ENCODE results near the gene GLIPR2.
"Not testable (repeated sequence)": the region's sequence is repeated elsewhere in the genome, so short reads cannot be mapped to it uniquely, and the experiment has no call there.

GLIPR2 gene

DNA sequence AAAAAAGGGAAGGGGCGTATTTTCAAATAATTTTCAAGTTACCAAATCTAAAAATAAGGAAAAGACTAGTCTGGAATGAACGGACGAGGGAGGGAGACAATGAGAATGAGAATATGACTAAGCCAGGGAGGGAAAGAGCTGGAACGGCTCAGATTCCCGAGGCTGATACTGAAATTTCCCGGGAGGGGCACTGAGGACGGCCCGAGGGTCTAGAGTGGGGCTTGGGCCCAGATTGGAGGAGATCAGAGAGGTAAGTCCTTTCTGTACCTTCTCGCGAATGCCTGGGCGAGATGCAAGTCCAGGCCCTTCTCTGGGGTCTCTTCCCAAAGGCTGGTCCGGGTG, 29.3 kb downstream of the GLIPR2 start:
- no peak for DNase-seq

DNA sequence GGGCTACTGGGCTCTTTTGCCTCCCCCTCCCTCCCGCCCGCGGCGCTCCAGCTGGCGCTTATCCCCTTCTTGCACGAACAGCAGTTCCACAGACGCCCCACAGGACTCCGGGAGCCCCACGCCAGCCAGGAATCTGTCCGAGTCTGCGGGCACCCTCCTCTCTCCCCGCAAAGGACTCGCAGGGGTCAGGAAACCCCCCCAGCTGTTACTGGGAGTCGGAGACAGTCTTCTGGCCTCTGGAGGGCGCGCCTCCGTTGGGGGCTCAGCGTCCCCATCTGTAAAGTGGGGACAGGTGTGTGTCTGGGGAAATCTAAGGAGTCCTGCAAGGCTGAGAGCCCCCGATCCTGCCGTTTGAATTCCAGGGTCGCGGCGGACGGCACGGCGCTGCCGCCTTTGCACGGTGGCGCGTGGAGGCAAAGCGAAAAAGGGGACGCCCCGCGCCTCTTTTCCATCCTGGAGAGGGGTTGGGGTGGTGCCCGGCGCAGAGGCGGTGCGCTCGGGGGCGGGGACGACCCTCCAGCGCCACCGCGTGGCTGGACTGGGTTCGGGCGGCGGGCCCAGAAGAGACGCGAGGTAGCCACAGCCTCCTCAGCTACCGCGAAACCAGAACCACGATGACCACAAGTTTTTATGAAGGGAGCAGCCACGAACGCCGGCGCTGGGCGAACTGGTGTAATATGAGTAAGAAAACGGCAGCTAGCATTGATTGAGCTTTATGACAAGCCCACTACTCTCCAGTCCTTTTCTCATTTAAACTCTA, 29.8 kb downstream of the GLIPR2 start:
- DNase-seq = peak; percentile 65

DNA sequence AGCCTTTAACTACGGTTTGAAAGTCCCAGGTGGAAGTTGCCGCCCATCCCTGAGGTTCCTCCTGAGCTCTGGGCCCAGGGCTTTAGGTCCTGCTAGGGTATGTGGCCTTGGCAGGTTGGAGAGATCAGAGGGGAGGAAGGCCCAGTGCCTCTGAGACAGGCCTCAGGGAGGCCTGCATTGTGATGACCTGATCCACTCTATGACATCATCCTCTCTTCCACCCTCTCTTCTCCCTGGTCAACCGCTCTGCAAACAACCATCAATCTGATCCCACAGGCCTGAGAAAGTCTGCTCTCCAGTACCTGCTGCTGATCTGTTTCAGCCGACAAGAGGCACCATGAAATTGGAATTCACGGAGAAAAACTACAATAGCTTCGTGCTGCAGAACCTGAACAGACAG, 32.6 kb downstream of the GLIPR2 start, which contains the start of gene CCIN:
TSS of gene CCIN (plus strand) at position 223 of the 400 bp plus-strand sequence. CDS start at position 338, 115 bp downstream.
- no peak for DNase-seq

DNA sequence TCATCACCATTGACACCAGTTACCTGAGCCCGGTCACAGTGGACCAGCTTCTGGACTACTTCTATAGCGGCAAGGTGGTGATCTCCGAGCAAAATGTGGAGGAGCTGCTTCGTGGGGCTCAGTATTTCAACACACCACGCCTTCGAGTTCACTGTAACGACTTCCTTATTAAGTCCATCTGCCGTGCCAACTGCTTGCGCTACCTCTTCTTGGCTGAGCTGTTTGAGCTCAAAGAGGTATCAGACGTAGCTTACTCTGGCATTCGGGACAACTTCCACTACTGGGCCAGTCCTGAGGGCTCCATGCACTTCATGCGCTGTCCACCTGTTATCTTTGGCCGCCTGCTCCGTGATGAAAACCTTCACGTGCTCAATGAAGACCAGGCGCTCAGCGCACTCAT, 33.2 kb downstream of the GLIPR2 start:
- no peak for DNase-seq

DNA sequence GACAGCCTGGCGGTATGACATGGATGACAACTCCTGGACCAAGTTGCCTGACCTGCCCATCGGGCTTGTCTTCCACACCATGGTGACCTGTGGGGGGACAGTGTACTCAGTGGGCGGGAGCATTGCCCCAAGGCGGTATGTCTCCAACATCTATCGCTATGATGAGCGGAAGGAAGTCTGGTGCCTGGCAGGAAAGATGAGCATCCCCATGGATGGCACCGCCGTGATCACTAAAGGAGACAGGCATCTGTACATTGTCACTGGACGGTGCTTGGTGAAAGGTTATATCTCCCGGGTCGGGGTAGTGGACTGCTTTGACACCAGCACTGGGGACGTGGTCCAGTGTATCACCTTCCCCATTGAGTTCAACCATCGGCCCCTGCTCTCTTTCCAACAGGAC, 34.0 kb downstream of the GLIPR2 start:
- DNase-seq = no peak

DNA sequence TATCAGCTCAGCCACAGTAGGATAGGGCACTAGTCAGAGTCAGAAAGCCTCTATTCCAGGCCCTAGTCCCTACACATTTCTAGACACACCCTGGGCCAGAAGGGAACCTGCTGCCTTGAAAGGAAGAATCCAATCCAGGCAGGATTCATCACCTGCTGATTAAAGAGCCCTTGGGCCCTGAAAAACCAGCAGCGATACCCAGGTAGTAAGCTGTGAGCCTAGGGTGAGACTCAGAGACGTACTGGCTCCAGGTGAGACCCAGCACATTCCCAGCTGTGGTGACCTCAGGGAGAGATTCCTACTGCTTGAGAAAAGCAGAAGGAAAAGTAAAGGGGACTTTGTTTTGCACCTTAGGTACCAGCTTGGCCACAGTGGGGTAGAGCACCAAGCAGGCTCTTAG, 37.3 kb downstream of the GLIPR2 start:
- DNase-seq = no peak

DNA sequence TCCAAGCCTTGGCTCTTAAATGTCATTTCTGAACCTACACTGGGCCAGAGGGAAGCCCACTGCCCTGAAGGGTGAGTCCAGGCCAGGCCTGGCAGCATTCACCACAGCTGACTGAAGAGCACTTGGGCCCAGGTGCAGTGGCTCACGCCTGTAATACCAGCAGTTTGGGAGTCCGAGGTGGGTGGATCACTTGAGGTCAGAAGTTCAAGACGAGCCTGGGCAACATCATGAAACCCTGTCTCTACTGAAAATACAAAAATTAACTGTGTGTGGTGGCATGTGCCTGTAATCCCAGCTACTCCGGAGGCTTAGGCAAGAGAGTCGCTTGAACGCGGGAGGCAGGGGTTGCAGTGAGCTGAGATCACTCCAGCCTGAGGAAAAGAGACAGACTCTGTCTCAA, 37.7 kb downstream of the GLIPR2 start:
- no peak for DNase-seq

DNA sequence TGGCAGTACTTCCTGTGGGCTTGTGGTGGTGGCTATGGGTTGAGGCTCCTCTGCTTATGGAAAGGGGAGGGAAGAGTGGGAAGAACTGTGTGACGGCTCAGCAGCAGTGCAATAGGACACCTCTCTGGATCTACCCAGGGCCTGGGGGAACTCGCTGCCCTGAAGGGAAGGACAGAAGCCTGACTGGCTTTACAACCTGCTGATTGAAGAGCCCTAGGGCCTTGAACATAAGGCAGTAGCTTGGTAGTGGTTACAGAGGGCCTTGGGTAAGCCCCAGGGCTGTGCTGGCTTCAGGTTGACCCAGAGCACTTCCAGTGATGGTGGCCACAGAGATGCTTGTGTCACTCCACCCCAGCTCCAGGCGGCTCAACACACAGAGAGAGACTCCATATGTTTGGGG, 38.2 kb downstream of the GLIPR2 start:
- no peak for DNase-seq

DNA sequence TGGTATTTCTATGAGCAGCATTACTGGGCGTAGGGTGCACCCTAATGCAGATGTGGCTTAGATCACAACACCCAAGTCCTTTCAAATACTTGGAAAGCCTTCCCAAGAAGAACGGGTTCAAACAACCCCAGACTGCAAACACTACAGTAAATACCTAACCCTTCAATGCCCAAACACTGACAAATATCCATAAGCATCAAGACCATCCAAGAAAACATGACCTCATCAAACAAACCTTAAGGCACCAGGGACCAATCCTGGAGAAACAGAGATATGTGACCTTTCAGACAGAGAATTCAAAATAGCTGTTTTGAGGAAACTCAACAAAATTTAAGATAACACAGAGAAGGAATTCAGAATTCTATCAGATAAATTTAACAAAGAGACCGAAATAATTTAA, 38.7 kb downstream of the GLIPR2 start:
- DNase-seq = not testable (repeated sequence)

DNA sequence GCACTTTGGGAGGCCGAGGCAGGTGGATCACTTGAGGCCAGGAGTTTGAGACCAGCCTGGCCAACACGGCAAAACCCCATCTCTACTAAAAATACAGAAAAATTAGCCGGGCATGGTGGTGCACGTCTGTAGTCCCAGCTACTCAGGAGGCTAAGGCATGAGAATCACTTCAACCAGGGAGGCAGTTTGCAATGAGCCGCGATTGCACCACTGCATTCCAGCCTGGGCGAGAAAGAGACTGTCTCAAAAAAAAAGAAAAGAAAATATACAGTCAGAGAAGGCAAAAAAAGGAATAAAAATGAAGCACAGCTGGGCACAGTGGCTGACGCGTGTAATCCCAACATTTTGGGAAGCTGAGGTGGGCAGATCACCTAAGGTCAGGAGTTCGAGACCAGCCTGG, 40.0 kb downstream of the GLIPR2 start:
- DNase-seq = not testable (repeated sequence)

DNA sequence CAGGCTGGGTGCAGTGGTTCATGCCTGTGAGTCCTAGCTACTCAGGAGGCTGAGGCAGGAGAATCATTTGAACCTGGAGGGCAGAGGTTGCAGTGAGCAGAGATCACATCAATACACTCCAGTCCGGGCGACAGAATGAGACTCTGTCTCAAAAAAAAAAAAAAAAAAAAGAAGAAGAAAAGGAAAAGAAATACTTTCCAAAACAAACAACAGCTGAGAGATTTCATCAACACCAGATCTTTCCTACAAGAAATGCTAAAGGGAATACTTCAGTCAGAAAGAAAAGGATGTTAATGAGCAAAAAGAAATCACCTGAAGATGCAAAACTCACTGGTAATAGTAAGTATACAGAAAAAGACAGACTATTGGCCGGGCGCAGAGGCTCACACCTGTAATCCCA, 41.0 kb downstream of the GLIPR2 start:
- DNase-seq = no peak

DNA sequence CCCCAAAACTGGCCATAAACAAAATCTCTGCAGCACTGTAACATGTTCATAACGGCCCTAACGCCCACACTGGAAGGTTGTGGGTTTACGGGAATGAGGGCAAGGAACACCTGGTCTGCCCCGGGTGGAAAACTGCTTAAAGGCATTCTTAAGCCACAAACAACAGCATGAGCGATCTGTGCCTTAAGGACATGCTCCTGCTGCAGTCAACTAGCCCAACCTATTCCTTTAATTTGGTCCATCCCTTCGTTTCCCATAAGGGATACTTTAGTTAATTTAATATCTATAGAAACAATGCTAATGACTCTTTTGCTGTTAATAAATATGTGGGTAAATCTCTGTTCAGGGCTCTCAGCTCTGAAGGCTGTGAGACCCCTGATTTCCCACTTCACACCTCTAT, 43.7 kb downstream of the GLIPR2 start:
- not testable (repeated sequence) for DNase-seq

DNA sequence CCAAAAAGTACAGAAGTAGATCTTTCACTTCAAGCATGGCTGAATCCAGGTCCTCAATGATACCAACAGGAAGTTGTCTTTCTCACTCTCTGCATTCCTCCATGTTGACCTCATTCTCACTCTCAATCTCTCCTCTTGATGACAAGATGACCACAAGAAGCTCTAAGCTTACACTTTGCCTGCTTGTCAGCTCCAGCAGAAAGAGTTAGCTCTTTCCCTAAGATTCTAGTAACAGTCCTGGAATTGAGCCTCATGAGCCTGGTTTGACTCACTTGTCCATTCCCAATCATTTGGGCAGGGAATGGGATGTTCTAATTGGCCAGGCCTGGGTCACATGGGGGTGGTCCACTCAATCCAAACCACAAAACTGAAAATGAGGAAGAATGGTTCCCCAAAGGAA, 50.9 kb downstream of the GLIPR2 start:
- no peak for DNase-seq

DNA sequence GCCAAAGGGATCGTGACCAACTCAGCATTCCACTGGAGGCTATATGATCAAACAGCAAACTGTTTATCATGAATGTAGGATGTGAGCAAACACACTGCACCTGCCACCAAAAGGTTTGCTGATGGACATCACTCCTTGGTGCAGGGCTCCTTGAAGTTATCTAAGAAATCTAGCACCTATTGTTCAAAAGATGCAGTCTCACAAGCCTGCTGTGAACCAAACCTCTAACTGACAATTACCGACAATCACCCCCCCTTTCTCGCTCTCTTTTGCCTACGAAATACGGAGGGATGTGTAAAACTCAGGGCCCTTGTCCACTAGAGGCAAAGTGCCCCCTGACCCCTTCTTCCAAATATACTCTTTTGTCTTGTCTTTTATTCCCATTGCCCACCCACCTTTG, 51.7 kb downstream of the GLIPR2 start:
- DNase-seq = no peak

DNA sequence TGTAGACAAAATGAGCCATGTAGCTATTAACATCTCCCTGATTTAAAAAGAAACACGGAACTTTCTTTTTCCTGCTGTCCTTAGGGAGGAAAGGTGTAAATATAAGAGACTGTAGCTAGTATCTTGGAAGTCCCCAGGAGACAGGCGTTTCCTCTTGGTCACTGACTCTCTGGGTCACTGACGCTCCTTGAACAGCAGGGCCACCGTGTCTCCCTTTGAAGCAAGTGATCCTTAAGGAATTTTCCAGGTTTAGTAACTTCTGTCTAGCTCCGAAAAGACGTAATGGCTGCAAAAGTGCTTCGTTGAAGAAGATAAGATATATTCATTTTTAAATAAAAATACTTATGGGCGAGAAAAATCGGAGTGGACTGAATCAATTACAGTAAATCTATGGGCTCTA, 53.4 kb downstream of the GLIPR2 start:
- no peak for DNase-seq

DNA sequence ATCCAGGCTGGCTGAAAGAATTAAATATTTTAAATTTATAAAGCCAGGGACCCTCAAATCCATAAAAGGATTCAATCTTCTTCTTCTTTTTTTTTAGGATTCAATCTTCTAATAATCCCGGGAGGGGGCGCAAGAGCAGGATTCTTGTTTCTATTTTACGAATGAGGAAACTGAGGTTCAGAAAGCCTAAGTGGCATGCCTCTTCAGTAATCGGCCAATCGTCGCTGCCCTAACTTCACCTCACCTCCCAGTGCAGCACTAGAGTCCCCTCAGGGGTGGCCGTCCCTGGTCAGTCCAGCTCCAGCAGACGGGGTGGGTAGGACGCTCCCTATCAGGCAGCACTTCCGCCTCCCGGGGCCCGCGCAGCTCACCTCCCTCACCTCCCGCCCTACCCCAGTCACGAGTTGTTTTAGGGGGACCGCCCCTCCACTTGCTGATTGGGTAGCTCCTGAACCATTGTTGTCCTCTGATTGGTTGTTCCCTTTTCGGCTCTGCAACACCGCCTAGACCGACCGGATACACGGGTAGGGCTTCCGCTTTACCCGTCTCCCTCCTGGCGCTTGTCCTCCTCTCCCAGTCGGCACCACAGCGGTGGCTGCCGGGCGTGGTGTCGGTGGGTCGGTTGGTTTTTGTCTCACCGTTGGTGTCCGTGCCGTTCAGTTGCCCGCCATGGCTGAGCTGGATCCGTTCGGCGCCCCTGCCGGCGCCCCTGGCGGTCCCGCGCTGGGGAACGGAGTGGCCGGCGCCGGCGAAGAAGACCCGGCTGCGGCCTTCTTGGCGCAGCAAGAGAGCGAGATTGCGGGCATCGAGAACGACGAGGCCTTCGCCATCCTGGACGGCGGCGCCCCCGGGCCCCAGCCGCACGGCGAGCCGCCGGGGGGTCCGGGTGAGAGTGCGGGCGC, 54.1 kb downstream of the GLIPR2 start, which contains the start of gene CLTA:
TSS of gene CLTA (plus strand) at position 534 of the 902 bp plus-strand sequence. CDS start at position 670, 136 bp downstream.
- DNase-seq = peak; percentile 97

DNA sequence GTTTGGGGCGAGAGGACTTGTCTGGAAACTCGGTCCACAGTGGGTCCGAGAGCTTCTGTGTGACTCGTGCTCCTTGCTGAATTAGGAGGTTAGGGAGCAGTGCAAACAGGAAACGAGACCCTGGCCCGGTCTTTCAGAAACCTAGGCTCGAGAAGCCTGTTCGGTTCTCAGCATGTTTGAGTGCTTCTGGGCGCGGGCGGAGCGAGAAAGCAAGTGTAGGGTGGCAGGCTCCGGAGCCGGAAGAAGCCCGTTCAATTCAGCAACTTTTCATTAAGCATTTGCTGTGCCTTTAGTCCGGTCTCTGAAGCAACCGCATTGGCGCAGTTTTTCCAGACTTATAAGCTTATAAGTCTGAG, 54.7 kb downstream of the GLIPR2 start:
- DNase-seq = no peak

DNA sequence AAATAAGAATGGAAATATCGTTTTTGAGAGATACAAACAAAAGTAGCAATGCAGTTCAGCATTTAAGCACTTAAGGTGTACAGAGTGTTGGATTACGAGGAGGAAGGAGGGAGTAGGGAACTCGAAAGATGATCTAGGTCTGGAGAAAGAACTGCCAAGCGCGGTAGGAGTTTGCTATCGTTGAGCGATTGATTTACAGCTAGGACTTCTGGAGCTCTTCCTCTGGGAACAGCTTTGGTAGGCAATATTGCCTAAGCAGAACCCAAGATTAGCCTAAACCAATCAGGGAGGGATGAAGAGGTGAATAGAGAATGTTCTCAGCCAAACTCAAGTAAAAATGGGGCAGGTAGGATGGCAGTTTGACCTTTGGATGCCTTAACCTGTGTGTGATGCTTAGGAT, 55.2 kb downstream of the GLIPR2 start:
- no peak for DNase-seq

DNA sequence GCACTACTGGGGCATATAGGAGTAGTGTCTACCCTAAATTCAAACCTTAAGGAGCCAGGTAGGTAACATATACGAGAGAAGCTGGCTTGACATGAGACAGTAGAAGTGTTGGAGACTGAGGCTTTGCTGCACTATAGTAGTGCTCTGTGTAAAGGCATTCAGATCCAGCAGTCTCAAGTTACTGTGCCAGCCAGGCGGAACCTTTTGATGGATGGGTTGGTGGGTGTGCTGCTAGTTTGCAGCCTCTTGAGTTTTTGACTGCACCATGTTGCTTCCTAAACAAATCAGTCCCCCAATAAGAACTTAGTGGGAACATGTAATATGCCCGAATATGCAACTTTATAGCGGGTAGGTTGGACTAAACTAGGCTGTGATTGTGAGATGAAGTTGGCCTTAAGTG, 55.7 kb downstream of the GLIPR2 start:
- DNase-seq = no peak

DNA sequence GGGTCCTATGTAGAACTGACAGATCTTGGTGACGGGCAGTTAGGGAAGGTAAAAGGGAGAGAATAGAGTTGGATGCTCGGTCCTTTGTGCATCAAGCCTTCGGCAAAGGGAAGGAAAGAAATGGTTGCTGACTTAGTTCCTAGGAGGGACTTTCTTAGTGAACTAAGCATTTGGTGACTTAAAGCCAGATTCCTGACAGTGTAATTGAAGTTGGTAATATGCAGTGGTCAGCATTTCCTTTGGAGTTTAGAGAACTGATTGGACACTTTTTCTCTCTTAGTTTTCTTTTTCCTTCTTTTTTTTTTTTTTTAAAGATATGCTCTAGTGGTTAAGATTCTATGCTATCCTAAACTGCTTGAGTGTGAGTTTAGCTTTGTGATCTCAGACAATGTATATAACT, 56.5 kb downstream of the GLIPR2 start:
- no peak for DNase-seq

DNA sequence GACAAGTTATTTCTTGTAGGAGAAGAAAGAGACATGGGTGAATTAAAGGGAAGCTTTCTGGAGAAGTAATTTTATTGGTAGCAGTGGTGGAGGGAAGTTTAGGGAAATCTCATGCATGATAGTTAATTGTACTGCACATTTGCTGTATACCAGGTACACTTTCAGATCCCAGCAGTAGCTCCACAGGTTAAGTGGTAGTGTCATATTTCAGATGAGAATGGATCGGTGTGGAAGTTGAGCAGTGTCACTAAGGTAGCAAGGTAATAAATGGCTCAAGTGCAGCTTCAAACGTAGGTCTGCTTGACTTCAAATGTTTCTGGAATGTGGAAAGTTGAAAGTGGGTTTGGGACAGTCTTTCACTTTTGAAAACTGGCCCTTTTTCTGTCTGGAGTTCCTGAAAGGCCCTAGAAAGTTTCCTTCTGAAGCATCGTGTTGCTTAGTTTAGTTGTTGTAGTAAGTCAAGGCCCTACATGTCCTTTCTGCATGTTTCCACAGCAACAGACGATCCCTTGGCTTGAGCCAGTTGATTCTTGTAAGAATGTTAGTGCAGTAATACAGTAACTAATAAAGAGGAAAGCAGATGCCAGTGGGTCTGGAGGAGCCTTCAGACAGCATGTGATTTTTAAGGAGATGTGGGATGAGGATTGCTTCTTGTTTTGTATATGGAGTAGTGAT, 57.9 kb downstream of the GLIPR2 start:
- no peak for DNase-seq

DNA sequence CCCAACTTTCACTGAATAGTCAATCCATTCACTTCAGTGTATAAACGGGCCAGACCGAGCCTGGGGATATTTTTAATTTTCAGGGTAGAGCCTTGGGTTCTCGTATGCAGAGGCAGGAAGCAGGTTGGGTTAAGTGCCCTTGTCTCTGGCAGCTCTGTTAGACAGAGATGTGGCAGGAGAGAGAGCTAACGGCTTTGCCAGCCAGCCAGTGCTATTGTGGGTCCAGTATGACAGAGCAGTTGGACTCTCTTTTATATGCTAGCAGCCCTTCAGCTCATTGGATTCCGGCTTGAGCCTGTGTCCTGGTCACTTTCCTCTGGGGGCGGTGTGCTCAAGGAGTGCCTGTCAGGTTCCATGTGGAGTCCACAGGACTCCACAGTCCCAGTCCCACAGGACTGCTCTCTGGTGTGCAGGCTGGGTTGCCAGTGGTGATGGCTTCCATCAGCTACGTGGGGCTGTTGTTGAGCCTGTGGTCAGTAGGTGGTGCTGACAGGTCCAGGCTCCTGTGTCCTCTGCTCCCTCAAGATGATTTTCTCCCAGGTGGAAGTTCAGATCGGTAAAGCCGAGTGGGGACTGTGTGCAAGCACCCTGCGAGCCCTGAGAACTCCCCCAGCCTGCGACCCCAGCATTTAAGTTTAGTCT, 68.5 kb downstream of the GLIPR2 start:
- no peak for DNase-seq

DNA sequence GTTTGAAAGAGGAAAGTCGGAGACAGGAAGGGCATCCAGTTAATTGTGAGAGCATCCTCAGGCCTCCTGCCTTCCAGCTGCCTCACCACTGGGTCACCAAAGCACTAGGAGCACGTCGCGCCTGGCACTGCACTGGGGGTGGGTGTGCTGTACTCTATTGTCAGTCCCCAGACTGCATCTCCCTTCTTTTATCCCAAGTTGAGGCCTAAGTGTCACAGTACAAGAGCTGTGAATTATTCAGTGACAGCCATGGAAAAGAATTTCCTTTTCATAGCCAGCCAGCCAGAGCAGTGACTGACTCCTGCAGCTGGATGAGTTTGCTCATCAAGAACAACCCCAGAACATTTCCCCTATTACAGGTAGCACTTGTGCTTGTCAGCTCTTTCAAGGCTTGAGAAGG, 70.5 kb downstream of the GLIPR2 start:
- no peak for DNase-seq

Measured in DMS 273 treated with DMSO at 0.1 percent for 48 hours (cell line).